ENCODE data around the gene ABLIM2. TPM values are rescaled to one million over a fixed set of nuclear protein-coding genes. Genes with fewer than 3 reads are reported as not detected.

The ABLIM2 gene
- total and polyA plus RNA-seq, 2 of the 13 experiments (the other 11 are each of a cell fraction or from before 2014, with no cell fraction given): 0.20 to 0.37 TPM

GRCh38 chr4:8176547-8177399 lies 18.2 kb upstream of the ABLIM2 start (continued):
- TF ChIP-seq SMC3 (IDR thresholded peaks at IDR 0.05; ENCODE audit: low read length): peak; percentile 83
- no peak for TF ChIP-seq ZNF414 (CRISPR knock-in tag; IDR thresholded peaks at IDR 0.05)
- 0 out of 2 replicates have a peak, but pooled peaks have one; percentile 62 for TF ChIP-seq ARHGAP35 (CRISPR knock-in tag; IDR thresholded peaks at IDR 0.05; ENCODE audit: borderline replicate concordance)
- TF ChIP-seq ZNF550 (CRISPR knock-in tag; IDR thresholded peaks at IDR 0.05; ENCODE audit: borderline replicate concordance): 0 out of 2 replicates have a peak, but pooled peaks have one; percentile 52
- peak; percentile 70 for TF ChIP-seq XRCC5 (optimal IDR thresholded peaks at IDR 0.05; ENCODE audit: low read length)
- peak; percentile 54; the same call in 1 of the 2 replicates for TF ChIP-seq ZNF331 (CRISPR knock-in tag; IDR thresholded peaks at IDR 0.05)
- TF ChIP-seq TSC22D2 (CRISPR knock-in tag; IDR thresholded peaks at IDR 0.05; ENCODE audit: borderline replicate concordance): 0 out of 2 replicates have a peak, but pooled peaks have one; percentile 31
- 0 out of 2 replicates have a peak, but pooled peaks have one; percentile 25 for TF ChIP-seq ERF (CRISPR knock-in tag; IDR thresholded peaks at IDR 0.05)
- TF ChIP-seq THAP11 (CRISPR knock-in tag; IDR thresholded peaks at IDR 0.05): 0 out of 2 replicates have a peak, but pooled peaks have one; percentile 36
- TF ChIP-seq ZNF263 (CRISPR knock-in tag; IDR thresholded peaks at IDR 0.05): peak; percentile 55; the same call in 1 of the 2 replicates
- TF ChIP-seq MAFG (CRISPR knock-in tag; IDR thresholded peaks at IDR 0.05): no peak
- TF ChIP-seq ZNF687 (CRISPR knock-in tag; IDR thresholded peaks at IDR 0.05): peak; percentile 31
- 0 out of 2 replicates have a peak, but pooled peaks have one; percentile 12 for TF ChIP-seq ARID5B (CRISPR knock-in tag; IDR thresholded peaks at IDR 0.05)
- TF ChIP-seq ZNF83 (CRISPR knock-in tag; IDR thresholded peaks at IDR 0.05; ENCODE audit: borderline replicate concordance): no peak
- peak; percentile 59; the same call in 1 of the 2 replicates for TF ChIP-seq ZNF205 (CRISPR knock-in tag; IDR thresholded peaks at IDR 0.05)
- peak; percentile 31; the same call in 1 of the 2 replicates for TF ChIP-seq SAP130 (CRISPR knock-in tag; IDR thresholded peaks at IDR 0.05; ENCODE audit: low read depth)
- TF ChIP-seq MAFK (conservative IDR thresholded peaks at IDR 0.05 in 1 of 2, IDR thresholded peaks at IDR 0.05 in 1 of 2; ENCODE audit: low read length in 2 of 2): peak; percentile 41 to 58; a peak in 3 of 4 replicates
- no peak for TF ChIP-seq ZNF562 (CRISPR knock-in tag; IDR thresholded peaks at IDR 0.05; ENCODE audit: borderline replicate concordance)
- TF ChIP-seq ZNF691 (CRISPR knock-in tag; IDR thresholded peaks at IDR 0.05; ENCODE audit: borderline replicate concordance, low read depth): peak; percentile 64; the same call in 1 of the 2 replicates

All from HepG2 (cell line).